Ascending aorta (tissue), 2 donors: ENCODE measurements around the gene GPR63. TPM values are rescaled to one million over a fixed set of nuclear protein-coding genes. Genes with fewer than 3 reads are reported as not detected.
"Not testable (repeated sequence)": the region's sequence is repeated elsewhere in the genome, so short reads cannot be mapped to it uniquely, and the experiment has no call there.

Experiments used
- DNase-seq, 2 donors: peaks; one replicate each; pipeline ENCODE4 v3.0.0-alpha.2; 2019; ENCODE audit warnings: low spot score in 2 of 2
- H3K27ac ChIP-seq, 2 donors: fragments of 200-600 bp; sonication (generic); one replicate each; pipeline ENCODE4 v1.5.1; 2016 to 2017; ENCODE audit warnings: mild to moderate bottlenecking in 1 of 2
- H3K27me3 ChIP-seq: fragments of 200-600 bp; sonication (generic); one replicate; pipeline ENCODE4 v1.5.1; 2017
- H3K36me3 ChIP-seq, 2 donors: fragments of 200-600 bp; sonication (generic); one replicate each; pipeline ENCODE4 v1.5.1; 2016
- H3K4me1 ChIP-seq, 2 donors: fragments of 200-600 bp; sonication (generic); one replicate each; pipeline ENCODE4 v1.5.1; 2016 to 2017; ENCODE audit warnings: mild to moderate bottlenecking in 1 of 2
- H3K4me3 ChIP-seq, 2 donors: fragments of 200-600 bp; sonication (generic); one replicate each; pipeline ENCODE4 v1.5.1; 2016 to 2017; ENCODE audit warnings: mild to moderate bottlenecking in 1 of 2
- H3K9me3 ChIP-seq, 2 donors: fragments of 200-600 bp; sonication (generic); one replicate each; pipeline ENCODE4 v1.5.1; 2016
- intact Hi-C: fragments of 100-400 bp; cut with DNase I; formaldehyde crosslinking; loops from one replicate; pipeline ENCODE4 v1.15.1; 2023
- total RNA-seq: library from RNA; depleted of rRNA; stranded (reverse); fragments of >200 nt; gene quantifications from one replicate; pipeline ENCODE4 v1.1.0, GENCODE V29; 2016
- TF ChIP-seq, protein P1 (sequence below), 3 experiments: fragments of 200-600 bp in 2 of 3; fragments of 450-650 bp in 1 of 3; sonication (generic) in 2 of 3; IDR thresholded peaks; one replicate each; pipeline ENCODE4 v1.5.1; 2016 to 2019; ENCODE audit warnings: antibody characterized with exemption in 3 of 3, mild to moderate bottlenecking in 1 of 3, moderate library complexity in 1 of 3

Gene GPR63
- 0.85 TPM for total RNA-seq

DNA sequence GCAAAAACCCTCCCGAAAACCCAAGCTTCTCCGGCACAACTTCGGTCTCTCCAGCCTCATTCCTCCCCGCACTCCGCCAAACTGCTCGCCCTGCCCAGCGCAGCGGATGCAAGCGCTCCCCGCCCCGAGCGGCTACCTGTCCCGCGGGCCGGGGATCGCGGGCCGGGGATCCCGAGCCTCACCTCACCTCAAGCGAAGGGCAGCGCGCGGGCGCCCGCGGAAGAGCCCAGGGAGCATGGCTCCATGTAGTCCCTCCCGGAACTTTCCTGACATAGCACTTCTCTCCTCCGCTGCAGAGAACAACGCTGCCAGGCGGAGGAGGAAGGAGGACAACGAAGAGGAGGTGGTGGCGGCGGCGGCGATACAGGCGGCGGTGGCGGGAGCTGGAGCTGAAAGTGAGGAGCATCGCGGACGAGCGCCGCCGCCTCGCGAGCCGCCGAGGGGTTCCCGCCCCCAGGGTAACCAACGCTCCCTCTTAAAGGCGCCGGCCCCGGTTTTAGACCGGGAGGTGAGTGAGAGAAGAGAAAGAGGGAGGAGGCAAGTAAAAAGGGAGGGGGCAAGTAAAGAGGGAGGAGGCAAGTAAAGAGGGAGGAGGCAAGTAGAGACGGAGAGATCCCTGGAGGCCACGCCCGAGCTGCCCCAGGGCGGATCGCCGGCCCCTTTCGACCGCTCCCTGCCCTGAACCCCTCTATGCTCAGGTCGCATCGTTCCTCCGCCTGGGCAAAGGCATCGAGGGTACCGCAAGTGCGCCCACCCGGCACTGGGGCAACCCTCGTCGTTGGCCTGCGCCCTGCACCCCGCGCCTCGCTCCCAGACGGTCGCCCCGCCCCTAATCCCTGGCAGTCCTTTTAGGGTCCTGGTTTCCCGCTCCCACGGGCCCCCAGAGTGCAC, at the start of gene GPR63:
Gene GPR63 (minus strand): TSS at position 397 of the 891 bp plus-strand sequence. CDS start 37,746 bp downstream, outside the sequence.
- peak within 1 kb of the TSS; percentile 31 to 54 for H3K27ac ChIP-seq
- H3K4me1 ChIP-seq = peaks cover 0 to 4% of the 10 kb centered on the region in 2 donors
- intact Hi-C loops = loop anchor here (2.0 to 10.0 kb wide), 3 partner anchors 59 to 315 kb away; partner anchors contain the start of genes NDUFAF4 and UFL1
- H3K36me3 ChIP-seq = no peaks in the 10 kb centered on the region
- H3K4me3 ChIP-seq = peak within 1 kb of the TSS; percentile 71 to 76
- TF ChIP-seq, protein P1, sequence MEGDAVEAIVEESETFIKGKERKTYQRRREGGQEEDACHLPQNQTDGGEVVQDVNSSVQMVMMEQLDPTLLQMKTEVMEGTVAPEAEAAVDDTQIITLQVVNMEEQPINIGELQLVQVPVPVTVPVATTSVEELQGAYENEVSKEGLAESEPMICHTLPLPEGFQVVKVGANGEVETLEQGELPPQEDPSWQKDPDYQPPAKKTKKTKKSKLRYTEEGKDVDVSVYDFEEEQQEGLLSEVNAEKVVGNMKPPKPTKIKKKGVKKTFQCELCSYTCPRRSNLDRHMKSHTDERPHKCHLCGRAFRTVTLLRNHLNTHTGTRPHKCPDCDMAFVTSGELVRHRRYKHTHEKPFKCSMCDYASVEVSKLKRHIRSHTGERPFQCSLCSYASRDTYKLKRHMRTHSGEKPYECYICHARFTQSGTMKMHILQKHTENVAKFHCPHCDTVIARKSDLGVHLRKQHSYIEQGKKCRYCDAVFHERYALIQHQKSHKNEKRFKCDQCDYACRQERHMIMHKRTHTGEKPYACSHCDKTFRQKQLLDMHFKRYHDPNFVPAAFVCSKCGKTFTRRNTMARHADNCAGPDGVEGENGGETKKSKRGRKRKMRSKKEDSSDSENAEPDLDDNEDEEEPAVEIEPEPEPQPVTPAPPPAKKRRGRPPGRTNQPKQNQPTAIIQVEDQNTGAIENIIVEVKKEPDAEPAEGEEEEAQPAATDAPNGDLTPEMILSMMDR (IDR thresholded peaks at IDR 0.05) = peak in 1 of 3 experiments; percentile 3
- no peaks in the 10 kb centered on the region for H3K9me3 ChIP-seq
- no peaks in the 10 kb centered on the region for H3K27me3 ChIP-seq
- DNase-seq = peak in 1 of 2 donors; percentile 83

DNA sequence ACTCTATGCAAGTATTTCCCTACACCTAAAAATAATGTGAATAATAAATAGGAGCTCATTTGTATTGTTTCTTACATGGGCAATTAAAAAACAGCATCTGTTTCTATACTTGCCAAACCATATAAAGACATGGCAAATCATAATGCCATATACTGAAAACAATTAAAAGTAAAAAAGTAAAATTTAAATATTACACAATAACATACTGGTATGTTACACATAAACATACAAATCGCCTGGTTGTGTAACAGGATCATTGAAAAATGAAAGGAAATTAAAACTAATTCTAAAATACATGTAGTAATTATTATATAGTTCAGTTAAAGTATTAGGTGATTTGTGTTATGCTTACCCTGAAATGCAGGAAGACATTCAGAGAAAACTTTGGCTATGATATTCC, 49.2 kb upstream of the GPR63 start:
- H3K27ac ChIP-seq = no peak overlapping the region
- no peaks in the 10 kb centered on the region for H3K4me1 ChIP-seq
- intact Hi-C loops = no loop called here
- TF ChIP-seq, protein P1 (IDR thresholded peaks at IDR 0.05) = no peak
- no peak overlapping the region for H3K4me3 ChIP-seq
- no peaks in the 10 kb centered on the region for H3K9me3 ChIP-seq
- H3K36me3 ChIP-seq = peaks cover 0 to 18% of the 10 kb centered on the region in 2 donors
- no peak for DNase-seq
- no peaks in the 10 kb centered on the region for H3K27me3 ChIP-seq

DNA sequence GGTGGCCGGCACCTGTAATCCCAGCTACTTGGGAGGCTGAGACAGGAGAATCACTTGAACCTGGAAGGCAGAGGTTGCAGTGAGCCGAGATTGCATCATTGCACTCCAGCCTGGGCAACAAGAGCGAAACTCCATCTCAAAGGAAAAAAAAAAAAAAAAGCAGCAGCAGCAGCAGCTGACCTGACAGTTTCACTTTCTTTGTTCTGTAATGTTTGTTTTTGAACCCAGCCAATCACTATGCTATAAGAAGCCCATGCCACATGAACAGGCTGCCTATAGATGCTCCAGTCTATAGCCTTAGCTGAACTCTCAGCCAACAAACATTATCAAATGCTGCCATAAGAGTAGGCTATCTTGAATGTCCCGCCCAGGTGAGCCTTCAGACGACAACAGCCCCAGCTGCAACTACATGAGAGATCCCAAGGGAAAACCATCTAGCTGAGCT, 47.9 kb upstream of the GPR63 start:
- H3K36me3 ChIP-seq, DNase-seq, H3K4me3 ChIP-seq, H3K27me3 ChIP-seq, H3K27ac ChIP-seq, H3K4me1 ChIP-seq, H3K9me3 ChIP-seq, intact Hi-C loops: not testable (repeated sequence)

DNA sequence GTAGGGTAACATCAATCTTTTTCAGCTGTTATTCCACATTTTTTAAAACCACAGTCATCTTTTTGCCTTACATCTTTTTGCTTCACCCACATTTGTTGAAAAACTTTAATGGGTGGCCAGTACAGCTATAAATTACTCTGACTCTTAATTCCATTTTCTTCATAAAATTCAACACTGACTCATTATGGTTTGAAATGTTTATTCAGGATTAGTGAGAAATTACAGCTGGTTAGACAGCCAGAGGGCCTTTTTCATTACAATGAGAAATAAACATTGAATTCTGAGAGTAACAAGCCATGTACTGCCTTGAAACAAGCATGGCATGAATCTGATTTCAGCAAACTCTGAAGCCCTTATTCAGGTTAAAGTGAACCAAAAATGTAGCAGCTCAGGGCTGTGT, 40.9 kb upstream of the GPR63 start:
- no peak overlapping the region for H3K27ac ChIP-seq
- no peaks in the 10 kb centered on the region for H3K9me3 ChIP-seq
- intact Hi-C loops = no loop called here
- no peaks in the 10 kb centered on the region for H3K36me3 ChIP-seq
- TF ChIP-seq, protein P1 (IDR thresholded peaks at IDR 0.05) = no peak
- no peak for DNase-seq
- no peaks in the 10 kb centered on the region for H3K4me1 ChIP-seq
- H3K27me3 ChIP-seq = no peaks in the 10 kb centered on the region
- H3K4me3 ChIP-seq = no peak overlapping the region

- intact Hi-C loops = no loop called here
- H3K36me3 ChIP-seq = no peaks in the 10 kb centered on the region
- H3K27ac ChIP-seq = no peak overlapping the region
- no peak overlapping the region for H3K4me3 ChIP-seq
- H3K4me1 ChIP-seq = no peaks in the 10 kb centered on the region
- DNase-seq = no peak
- H3K27me3 ChIP-seq = no peaks in the 10 kb centered on the region
- TF ChIP-seq, protein P1 (IDR thresholded peaks at IDR 0.05) = no peak
- no peaks in the 10 kb centered on the region for H3K9me3 ChIP-seq
Observed at GRCh38 chr6:96876886-96877545, 39.7 kb upstream of the GPR63 start.

- H3K27ac ChIP-seq = no peak overlapping the region
- DNase-seq = no peak
- H3K4me1 ChIP-seq = no peaks in the 10 kb centered on the region
- intact Hi-C loops = no loop called here
- H3K4me3 ChIP-seq = no peak overlapping the region
- no peaks in the 10 kb centered on the region for H3K27me3 ChIP-seq
- no peaks in the 10 kb centered on the region for H3K36me3 ChIP-seq
- TF ChIP-seq, protein P1 (IDR thresholded peaks at IDR 0.05) = no peak
- H3K9me3 ChIP-seq = no peaks in the 10 kb centered on the region
Observed at GRCh38 chr6:96872976-96873375, 35.7 kb upstream of the GPR63 start.
